ENCODE data around the gene NF1. TPM values are rescaled to one million over a fixed set of nuclear protein-coding genes. Genes with fewer than 3 reads are reported as not detected.
"Not testable (repeated sequence)": the region's sequence is repeated elsewhere in the genome, so short reads cannot be mapped to it uniquely, and the experiment has no call there.

Gene NF1
- total RNA-seq, 1 donor from 2014 or later: 69.9 TPM

DNA sequence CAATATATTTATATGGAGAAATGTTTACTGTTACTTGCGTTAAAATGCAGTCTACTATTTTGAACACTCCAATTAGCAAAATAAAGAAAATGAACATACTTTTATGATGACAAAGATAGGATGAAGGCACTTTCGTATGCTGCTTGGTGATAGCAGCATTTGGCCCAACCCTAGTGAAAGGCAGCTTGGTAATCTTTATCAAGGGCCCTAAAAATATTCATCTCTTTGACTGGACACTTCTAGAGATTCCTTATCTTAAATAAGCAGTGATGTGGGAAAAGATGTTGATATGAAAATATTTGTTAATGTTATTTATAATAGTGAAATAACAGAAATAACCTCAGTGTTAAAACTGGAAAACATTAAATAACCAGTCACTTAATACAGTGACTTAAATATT is 79.4 kb downstream of the NF1 start:
- H3K4me3 Mint-ChIP-seq: no peak overlapping the region
- DNase-seq (ENCODE audit: extremely low spot score, unreplicated experiment): no peak

DNA sequence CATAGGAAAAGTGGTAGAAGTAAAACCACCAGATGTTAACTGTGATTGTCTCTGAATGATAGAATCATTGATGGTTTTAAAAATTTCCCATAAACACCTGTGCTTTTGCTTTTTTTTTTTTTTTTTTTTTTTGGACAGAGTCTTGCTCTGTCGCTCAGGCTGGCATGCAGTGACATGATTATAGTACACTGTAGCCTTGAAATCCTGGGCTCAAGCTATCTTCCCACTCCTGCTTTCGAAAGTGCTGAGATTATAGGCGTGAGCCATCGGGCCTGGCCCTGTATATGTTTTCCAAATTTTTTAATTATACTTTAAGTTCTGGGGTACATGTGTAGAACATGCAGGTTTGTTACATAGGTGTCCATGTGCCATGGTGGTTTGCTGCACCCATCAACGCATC is 80.5 kb downstream of the NF1 start:
- no peak overlapping the region for H3K27ac Mint-ChIP-seq
- H3K27me3 Mint-ChIP-seq: no peaks in the 10 kb centered on the region
- no peaks in the 10 kb centered on the region for H3K4me1 Mint-ChIP-seq (ENCODE audit: unreplicated experiment)
- TF ChIP-seq, protein P1, sequence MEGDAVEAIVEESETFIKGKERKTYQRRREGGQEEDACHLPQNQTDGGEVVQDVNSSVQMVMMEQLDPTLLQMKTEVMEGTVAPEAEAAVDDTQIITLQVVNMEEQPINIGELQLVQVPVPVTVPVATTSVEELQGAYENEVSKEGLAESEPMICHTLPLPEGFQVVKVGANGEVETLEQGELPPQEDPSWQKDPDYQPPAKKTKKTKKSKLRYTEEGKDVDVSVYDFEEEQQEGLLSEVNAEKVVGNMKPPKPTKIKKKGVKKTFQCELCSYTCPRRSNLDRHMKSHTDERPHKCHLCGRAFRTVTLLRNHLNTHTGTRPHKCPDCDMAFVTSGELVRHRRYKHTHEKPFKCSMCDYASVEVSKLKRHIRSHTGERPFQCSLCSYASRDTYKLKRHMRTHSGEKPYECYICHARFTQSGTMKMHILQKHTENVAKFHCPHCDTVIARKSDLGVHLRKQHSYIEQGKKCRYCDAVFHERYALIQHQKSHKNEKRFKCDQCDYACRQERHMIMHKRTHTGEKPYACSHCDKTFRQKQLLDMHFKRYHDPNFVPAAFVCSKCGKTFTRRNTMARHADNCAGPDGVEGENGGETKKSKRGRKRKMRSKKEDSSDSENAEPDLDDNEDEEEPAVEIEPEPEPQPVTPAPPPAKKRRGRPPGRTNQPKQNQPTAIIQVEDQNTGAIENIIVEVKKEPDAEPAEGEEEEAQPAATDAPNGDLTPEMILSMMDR (conservative IDR thresholded peaks at IDR 0.05): no peak
- DNase-seq (ENCODE audit: extremely low spot score, unreplicated experiment): no peak
- H3K4me3 Mint-ChIP-seq: no peak overlapping the region
- peaks cover 42% of the 10 kb centered on the region for H3K36me3 Mint-ChIP-seq
- peaks cover 5% of the 10 kb centered on the region for H3K9me3 Mint-ChIP-seq

More for the DNA sequence above, 79.4 kb downstream of the NF1 start:
- TF ChIP-seq, protein P1 (conservative IDR thresholded peaks at IDR 0.05): no peak
- H3K9me3 Mint-ChIP-seq: peaks cover 5% of the 10 kb centered on the region
- no peak overlapping the region for H3K27ac Mint-ChIP-seq
- H3K27me3 Mint-ChIP-seq: no peaks in the 10 kb centered on the region
- H3K4me1 Mint-ChIP-seq (ENCODE audit: unreplicated experiment): no peaks in the 10 kb centered on the region
- H3K36me3 Mint-ChIP-seq: peaks cover 45% of the 10 kb centered on the region

DNA sequence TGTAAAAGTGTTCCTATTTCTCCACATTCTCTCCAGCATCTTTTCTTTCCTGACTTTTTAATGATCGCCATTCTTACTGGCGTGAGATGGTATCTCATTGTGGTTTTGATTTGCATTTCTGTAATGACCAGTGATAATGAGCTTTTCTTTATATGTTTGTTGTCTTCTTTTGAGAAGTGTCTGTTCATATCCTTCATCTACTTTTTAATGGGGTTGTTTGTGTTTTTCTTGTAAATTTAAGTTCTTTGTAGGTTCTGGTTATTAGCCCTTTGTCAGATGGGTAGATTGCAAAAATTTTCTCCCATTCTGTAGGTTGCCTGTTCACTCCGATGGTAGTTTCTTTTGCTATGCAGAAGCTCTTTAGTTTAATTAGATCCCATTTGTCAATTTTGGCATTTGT is 81.4 kb downstream of the NF1 start:
- H3K4me3 Mint-ChIP-seq; H3K4me1 Mint-ChIP-seq (ENCODE audit: unreplicated experiment); DNase-seq (ENCODE audit: extremely low spot score, unreplicated experiment); H3K9me3 Mint-ChIP-seq; H3K27ac Mint-ChIP-seq; H3K27me3 Mint-ChIP-seq: not testable (repeated sequence)
- peaks cover 39% of the 10 kb centered on the region for H3K36me3 Mint-ChIP-seq

DNA sequence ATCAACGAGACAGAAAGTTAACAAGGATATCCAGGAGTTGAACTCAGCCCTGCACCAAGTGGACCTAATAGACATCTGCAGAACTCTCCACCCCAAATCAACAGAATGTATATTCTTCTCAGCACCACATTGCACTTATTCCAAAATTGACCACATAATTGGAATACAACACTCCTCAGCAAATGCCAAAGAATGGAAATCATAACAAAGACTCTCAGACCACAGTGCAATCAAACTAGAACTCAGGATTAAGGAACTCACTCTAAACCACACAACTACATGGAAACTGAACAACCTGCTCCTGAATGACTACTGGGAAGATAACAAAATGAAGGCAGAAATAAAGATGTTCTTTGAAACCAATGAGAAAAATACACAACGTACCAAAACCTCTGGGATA is 84.2 kb downstream of the NF1 start:
- not testable (repeated sequence) for H3K27ac Mint-ChIP-seq; H3K4me3 Mint-ChIP-seq; H3K27me3 Mint-ChIP-seq; H3K9me3 Mint-ChIP-seq; H3K4me1 Mint-ChIP-seq (ENCODE audit: unreplicated experiment); DNase-seq (ENCODE audit: extremely low spot score, unreplicated experiment)
- peaks cover 46% of the 10 kb centered on the region for H3K36me3 Mint-ChIP-seq

DNA sequence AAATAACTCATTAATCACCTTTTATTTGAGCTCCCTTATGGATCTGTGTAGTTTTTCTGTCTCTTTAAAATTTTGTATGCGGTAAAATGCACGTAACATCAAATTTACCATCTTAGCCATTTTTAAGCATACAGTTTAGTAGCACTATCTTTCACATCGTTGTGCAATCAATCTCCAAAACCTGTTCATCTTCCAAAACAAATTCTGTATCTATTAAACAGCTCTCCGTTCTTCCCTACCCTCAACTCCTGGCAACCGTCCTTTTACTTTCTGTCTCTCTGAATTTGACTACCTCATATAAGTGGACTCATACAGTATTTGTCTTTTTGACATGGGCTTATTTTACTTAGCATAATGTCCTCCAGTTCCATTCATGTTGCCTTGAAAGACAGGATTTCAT is 100.5 kb downstream of the NF1 start:
- H3K9me3 Mint-ChIP-seq: no peaks in the 10 kb centered on the region
- H3K27ac Mint-ChIP-seq: no peak overlapping the region
- H3K4me3 Mint-ChIP-seq: no peak overlapping the region
- no peaks in the 10 kb centered on the region for H3K27me3 Mint-ChIP-seq
- H3K36me3 Mint-ChIP-seq: peaks cover 34% of the 10 kb centered on the region
- H3K4me1 Mint-ChIP-seq (ENCODE audit: unreplicated experiment): peaks cover 2% of the 10 kb centered on the region
- no peak for DNase-seq (ENCODE audit: extremely low spot score, unreplicated experiment)
- TF ChIP-seq, protein P1 (conservative IDR thresholded peaks at IDR 0.05): no peak

DNA sequence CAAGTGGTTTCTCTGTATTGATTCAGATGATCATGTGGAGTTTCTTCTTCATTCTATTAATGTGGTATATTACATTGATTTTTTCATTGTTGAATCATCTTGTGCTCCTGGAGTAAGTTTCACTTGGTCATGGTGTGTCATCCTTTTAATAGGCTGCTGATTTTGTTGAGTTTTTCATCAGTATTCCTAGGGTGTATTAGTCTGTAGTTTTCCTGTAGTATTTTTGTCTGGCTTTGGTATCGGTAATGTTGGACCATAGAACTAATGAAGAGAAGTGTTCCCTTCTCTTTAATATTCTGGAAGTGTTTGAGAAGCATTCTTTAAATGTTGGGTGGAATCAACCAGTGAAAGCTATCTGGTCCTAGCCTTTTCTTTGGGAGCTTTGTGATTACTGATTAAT is 103.2 kb downstream of the NF1 start:
- H3K36me3 Mint-ChIP-seq: peaks cover 28% of the 10 kb centered on the region
- no peaks in the 10 kb centered on the region for H3K9me3 Mint-ChIP-seq
- TF ChIP-seq, protein P1 (conservative IDR thresholded peaks at IDR 0.05): no peak
- no peaks in the 10 kb centered on the region for H3K27me3 Mint-ChIP-seq
- no peaks in the 10 kb centered on the region for H3K4me1 Mint-ChIP-seq (ENCODE audit: unreplicated experiment)
- DNase-seq (ENCODE audit: extremely low spot score, unreplicated experiment): no peak
- no peak overlapping the region for H3K27ac Mint-ChIP-seq
- no peak overlapping the region for H3K4me3 Mint-ChIP-seq

DNA sequence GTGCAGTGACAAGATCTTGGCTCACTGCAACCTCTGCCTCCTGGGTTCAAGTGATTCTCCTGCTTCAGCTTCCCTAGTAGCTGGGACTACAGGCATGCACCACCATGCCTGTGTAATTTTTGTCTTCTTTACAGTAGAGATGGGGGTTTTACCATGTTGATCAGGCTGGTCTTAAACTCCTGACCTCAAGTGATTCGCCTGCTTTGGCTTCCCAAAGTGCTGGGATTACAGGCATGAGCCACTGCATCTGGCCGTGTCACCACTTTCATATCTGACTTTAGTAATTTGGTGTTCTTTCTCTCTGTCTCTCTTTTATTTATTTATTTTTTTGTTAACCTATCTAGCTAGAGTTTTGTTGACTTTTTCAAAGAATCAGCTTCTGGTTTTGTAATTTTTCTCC is 103.9 kb downstream of the NF1 start:
- H3K4me1 Mint-ChIP-seq (ENCODE audit: unreplicated experiment); H3K27ac Mint-ChIP-seq; H3K9me3 Mint-ChIP-seq; DNase-seq (ENCODE audit: extremely low spot score, unreplicated experiment); H3K27me3 Mint-ChIP-seq; H3K4me3 Mint-ChIP-seq: not testable (repeated sequence)
- H3K36me3 Mint-ChIP-seq: peaks cover 23% of the 10 kb centered on the region

Measured in type B pancreatic cell (in vitro differentiated cells).